ENCODE results near the gene MSI1. TPM values are rescaled to one million over a fixed set of nuclear protein-coding genes. Genes with fewer than 3 reads are reported as not detected.

Gene MSI1
- 0.19 TPM in 2 replicates for total RNA-seq (2014; rRNA removed; shearing (Covaris generic))

DNA sequence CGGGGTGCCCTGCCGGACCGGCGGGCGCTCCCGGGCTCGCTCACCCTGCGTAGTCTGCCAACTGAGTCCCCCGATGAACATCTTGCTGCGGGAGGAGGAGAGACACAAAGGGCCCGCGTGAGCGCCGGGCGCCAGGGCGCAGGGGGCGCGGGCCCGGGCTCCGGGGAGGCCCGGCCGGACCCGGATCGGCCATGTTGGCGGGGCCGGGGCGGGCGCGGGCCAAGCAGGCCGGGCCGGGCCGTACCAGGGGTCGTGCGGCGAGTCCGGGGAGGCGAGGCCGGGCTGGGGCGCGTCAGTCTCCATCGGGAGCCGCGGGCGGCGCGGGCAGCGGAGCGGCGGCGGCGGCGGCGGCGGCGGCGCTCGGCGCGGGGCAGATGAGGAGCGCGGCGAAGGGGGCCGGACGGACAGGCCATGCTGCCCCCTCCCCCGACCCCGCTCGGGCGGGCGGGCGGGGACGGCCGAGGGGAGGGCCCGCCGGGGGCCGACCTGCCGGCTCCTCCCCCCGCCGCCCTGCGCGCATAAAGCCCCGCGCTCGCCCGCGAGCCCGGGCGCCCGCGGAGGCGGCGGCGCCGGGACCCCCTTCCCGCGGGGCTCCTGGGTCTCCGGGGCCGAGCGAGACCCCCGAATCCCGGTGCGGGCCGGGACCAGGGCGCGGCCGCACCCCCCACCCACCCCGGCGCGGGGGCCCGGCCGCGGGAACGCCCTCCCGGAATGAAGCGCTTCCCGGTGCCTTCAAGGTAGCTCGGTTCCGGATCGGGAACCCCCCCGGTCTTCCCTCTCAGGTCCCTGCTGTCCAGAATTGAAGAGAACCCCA lies at the start of gene MSI1:
MSI1 (minus strand) TSS at position 376 of the 814 bp plus-strand sequence; CDS start at position 303, 73 bp downstream.

DNA sequence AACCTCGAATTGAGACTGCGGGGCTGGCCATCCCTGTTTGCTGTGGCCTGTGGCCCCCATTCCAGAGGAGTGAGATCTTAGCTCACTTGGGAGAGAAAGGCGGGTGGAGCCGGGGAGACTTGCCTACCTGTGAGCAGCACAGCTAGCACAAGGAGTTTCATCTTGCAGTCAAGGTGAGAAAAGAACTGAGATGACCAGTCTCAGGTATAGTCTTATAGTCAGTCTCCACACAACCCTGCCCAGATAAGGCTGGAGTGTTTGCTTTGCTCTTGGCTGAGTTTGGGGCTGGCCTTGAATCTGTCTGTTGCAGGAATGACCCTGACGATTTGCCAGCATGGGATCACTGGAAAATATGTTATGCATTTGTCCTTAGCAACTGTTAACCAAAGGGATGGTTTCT lies 41.4 kb downstream of the MSI1 start, which contains the start of gene PLA2G1B:
PLA2G1B (minus strand) TSS at position 187 of the 400 bp plus-strand sequence; CDS start at position 161, 26 bp downstream.

DNA sequence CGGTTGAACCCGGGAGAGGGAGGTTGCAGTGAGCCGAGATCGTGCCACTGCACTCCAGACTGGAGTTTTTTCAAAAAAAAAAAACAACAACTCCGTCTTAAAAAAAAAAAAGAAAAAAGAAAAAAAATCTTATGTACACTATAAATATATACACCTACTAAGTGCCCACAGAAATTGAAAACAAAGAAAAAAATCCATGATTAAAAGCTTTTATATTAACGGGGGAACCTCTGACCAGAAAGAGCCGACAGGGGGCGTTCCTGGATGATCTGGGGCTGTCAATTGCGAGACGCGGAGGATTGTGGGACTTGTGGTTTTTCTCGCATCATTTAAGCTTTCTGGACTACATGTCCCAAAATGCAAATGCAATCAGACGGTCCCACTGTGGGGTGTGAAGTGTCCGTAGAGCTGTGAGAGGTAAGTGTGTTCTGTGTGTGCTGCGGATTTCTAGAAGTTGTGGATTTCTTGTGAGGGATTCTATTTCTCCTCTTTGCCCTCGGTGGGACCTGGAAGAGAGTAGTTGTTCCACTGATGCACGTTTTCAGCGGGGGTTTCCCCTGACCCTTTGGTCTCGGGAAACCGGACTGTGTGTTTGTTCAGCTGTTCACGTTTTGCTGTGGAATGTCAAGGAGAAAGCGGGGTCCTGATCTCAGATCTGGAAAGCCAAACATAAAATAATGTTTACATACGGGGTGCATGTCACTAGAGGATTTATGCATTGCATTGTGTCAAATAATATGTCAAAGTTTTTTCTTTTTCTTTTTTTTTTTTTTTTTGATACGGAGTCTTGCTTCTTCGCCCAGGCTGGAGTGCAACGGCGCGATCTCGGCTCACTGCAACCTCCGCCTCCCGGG lies 66.8 kb downstream of the MSI1 start, which contains the start of gene SIRT4:
SIRT4 (plus strand) TSS at position 360 of the 854 bp plus-strand sequence. CDS start 1,241 bp downstream, outside the sequence.

DNA sequence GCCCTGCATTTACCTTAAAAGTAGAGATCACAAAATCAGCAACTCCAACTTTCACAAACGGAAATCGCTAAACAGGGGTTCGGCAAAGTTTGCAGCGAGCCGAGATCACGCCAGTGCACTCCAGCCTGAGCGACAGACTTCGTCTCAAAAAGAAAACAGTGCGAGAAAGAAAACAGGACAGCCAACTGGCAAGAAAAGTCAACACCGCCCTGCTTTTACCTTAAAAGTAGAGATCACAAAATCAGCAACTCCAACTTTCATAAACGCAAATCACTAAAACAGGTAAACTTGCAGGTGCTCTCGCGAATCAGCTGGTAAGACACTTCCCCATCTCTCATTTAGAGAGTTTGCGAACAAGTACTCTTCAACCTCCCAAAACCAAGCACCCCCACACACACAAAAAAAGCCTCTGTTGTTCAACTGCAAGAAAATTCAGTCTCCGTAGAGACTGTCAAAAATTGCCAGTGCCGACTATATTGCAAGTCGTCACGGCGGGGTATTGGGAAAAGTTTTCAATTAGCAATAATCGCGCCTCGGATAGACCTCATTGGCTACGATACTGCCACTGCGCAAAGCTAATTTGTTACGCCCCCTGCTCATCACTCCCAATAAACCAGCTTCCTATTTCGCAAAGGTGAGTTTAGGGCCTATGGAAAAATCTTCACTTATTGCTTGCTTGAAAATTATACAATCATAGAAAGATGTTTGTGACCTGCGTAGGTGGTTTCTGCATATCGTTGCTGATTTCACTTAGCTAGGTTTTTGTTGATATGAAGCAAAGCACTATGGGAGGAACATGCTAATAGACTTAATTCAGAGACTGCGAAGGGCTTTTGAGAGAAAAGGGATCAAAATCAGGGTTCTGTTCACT lies 76.1 kb downstream of the MSI1 start, which contains the start of gene RNU4-1:
RNU4-1 (minus strand) TSS at position 577 of the 871 bp plus-strand sequence.

Small RNA genes lying within 50 kb of the gene (small RNA-seq; reads per million reads assigned to genes)
- gene RNU4-1 (850 reads per million, percentile 99 among the genes with 10 or more reads in this experiment), gene RNU4-2 (586 reads per million, percentile 98 among the genes with 10 or more reads in this experiment), gene RNU6-1088P (not detected)

Other genes with a start within 250 kb of the MSI1 start
- 107 and 150 TPM in 2 replicates for gene GCN1, start 174.4 kb downstream of the MSI1 start, total RNA-seq (2014; rRNA removed; shearing (Covaris generic))
- gene RPLP0, start 168.1 kb downstream of the MSI1 start, total RNA-seq (2014; rRNA removed; shearing (Covaris generic)), result 6,928 and 7,524 TPM in 2 replicates
- gene PXN, start 103.4 kb downstream of the MSI1 start, total RNA-seq (2014; rRNA removed; shearing (Covaris generic)), result 108 and 144 TPM in 2 replicates
- under 0.01 TPM in 1 of 2 replicates, not detected in the other for gene RNU4-2, start 77.3 kb downstream of the MSI1 start, total RNA-seq (2014; rRNA removed; shearing (Covaris generic))
- under 0.01 TPM in 2 replicates for gene RNU4-1, start 75.9 kb downstream of the MSI1 start, total RNA-seq (2014; rRNA removed; shearing (Covaris generic))
- gene SIRT4, start 66.8 kb downstream of the MSI1 start, total RNA-seq (2014; rRNA removed; shearing (Covaris generic)), result 0.80 and 1.3 TPM in 2 replicates
- gene PLA2G1B, start 41.4 kb downstream of the MSI1 start, total RNA-seq (2014; rRNA removed; shearing (Covaris generic)), result not detected in 2 replicates
- 679 and 783 TPM in 2 replicates for gene COX6A1, start 68.9 kb upstream of the MSI1 start, total RNA-seq (2014; rRNA removed; shearing (Covaris generic))
- gene TRIAP1, start 77.2 kb upstream of the MSI1 start, total RNA-seq (2014; rRNA removed; shearing (Covaris generic)), result 22.1 and 25.3 TPM in 2 replicates
- 17.7 and 24.7 TPM in 2 replicates for gene GATC, start 77.3 kb upstream of the MSI1 start, total RNA-seq (2014; rRNA removed; shearing (Covaris generic))
- 187 and 192 TPM in 2 replicates for gene SRSF9, start 100.6 kb upstream of the MSI1 start, total RNA-seq (2014; rRNA removed; shearing (Covaris generic))
- 261 and 283 TPM in 2 replicates for gene DYNLL1, start 126.9 kb upstream of the MSI1 start, total RNA-seq (2014; rRNA removed; shearing (Covaris generic))
- 35.6 and 40.7 TPM in 2 replicates for gene COQ5, start 160.0 kb upstream of the MSI1 start, total RNA-seq (2014; rRNA removed; shearing (Covaris generic))
- 45.1 and 59.2 TPM in 2 replicates for gene RNF10, start 165.2 kb upstream of the MSI1 start, total RNA-seq (2014; rRNA removed; shearing (Covaris generic))
- 70.6 and 71.3 TPM in 2 replicates for gene POP5, start 212.2 kb upstream of the MSI1 start, total RNA-seq (2014; rRNA removed; shearing (Covaris generic))

Data from A375 (cell line).